Common myeloid progenitor, CD34-positive (primary cell): ENCODE results near the gene INKA1.

Experiments
- CTCF ChIA-PET: fragments of 350-600 bp; sonication (Branson Sonifier 250); formaldehyde crosslinking; loops from one replicate; lab custom pipeline; 2021; ENCODE audit warnings: antibody characterized with exemption; lab: Charles Lee
- POLR2A ChIA-PET: fragments of 350-600 bp; sonication (Branson Sonifier 250); formaldehyde crosslinking; loops from one replicate; lab custom pipeline; 2021; ENCODE audit warnings: antibody characterized with exemption; lab: Charles Lee
- DNase-seq, 3 donors: peaks; one replicate each; pipeline versions ENCODE4 v3.0.0 to v3.0.0-alpha.2; 2013
- H3K27ac ChIP-seq, 2 experiments: 1 replicate in 1 of 2; 2 replicates in 1 of 2; pipeline ENCODE4 v1.7.0; 2013; ENCODE audit warnings: inconsistent platforms in 2 of 2, low read length in 2 of 2, mild to moderate bottlenecking in 2 of 2, low read depth in 1 of 2, moderate library complexity in 1 of 2; ENCODE audit not compliant: severe bottlenecking in 2 of 2, insufficient read depth in 1 of 2, poor library complexity in 1 of 2
- H3K27me3 ChIP-seq, 5 experiments: replicated peaks in 2 of 5; 1 replicate in 3 of 5; 2 replicates in 2 of 5; pipeline versions ENCODE4 v1.6.1 to v1.7.0; 2013; ENCODE audit warnings: low read length in 4 of 5, mild to moderate bottlenecking in 2 of 5, moderate library complexity in 2 of 5, inconsistent platforms in 1 of 5; ENCODE audit not compliant: insufficient read depth in 5 of 5, control insufficient read depth in 4 of 5
- H3K36me3 ChIP-seq, 4 experiments: 1 replicate in 2 of 4; 2 replicates in 2 of 4; pipeline versions ENCODE4 v1.6.1 to v1.7.0; 2013; ENCODE audit warnings: low read length in 3 of 4, control low read depth in 1 of 4, mild to moderate bottlenecking in 1 of 4; ENCODE audit not compliant: control insufficient read depth in 4 of 4, insufficient read depth in 4 of 4
- H3K4me1 ChIP-seq, 4 experiments: 1 replicate in 3 of 4; 2 replicates in 1 of 4; pipeline versions ENCODE4 v1.6.1 to v1.7.1; 2013; ENCODE audit warnings: low read length in 3 of 4, mild to moderate bottlenecking in 3 of 4, control low read depth in 1 of 4, inconsistent platforms in 1 of 4, moderate library complexity in 1 of 4; ENCODE audit not compliant: control insufficient read depth in 4 of 4, insufficient read depth in 4 of 4; ENCODE audit errors: control extremely low read depth in 1 of 4
- H3K4me3 ChIP-seq, 7 experiments: 1 replicate in 4 of 7; 2 replicates in 3 of 7; pipeline versions ENCODE4 v1.5.1 to v1.7.0; 2013; ENCODE audit warnings: mild to moderate bottlenecking in 7 of 7, low read length in 6 of 7, moderate library complexity in 6 of 7, inconsistent platforms in 2 of 7, low read depth in 2 of 7, control low read depth in 1 of 7; ENCODE audit not compliant: insufficient read depth in 4 of 7, control insufficient read depth in 1 of 7; ENCODE audit errors: extremely low read depth in 1 of 7
- H3K9me3 ChIP-seq, 5 experiments: 1 replicate in 4 of 5; 2 replicates in 1 of 5; pipeline versions ENCODE4 v1.6.1 to v1.7.1; 2013; ENCODE audit warnings: low read length in 4 of 5, mild to moderate bottlenecking in 2 of 5, inconsistent platforms in 1 of 5, low read depth in 1 of 5, moderate library complexity in 1 of 5; ENCODE audit not compliant: control insufficient read depth in 4 of 5, insufficient read depth in 2 of 5; ENCODE audit errors: control extremely low read depth in 1 of 5
- WGBS: methylation state at CpG from one replicate; pipeline ENCODE4 v1.1.5; 2013; ENCODE audit not compliant: insufficient coverage; 5-methylcytosine and 5-hydroxymethylcytosine counted together

INKA1 gene

GRCh38 chr3:49805897-49806701, 3.0 kb downstream of the INKA1 start:
- ChIA-PET POLR2A (interaction anchor here (0.5 to 7.4 kb wide), 7 partner anchors 8 to 458 kb away, joined by 3 to 111 read pairs (median 3); partner anchors contain the start of gene UBA7), CTCF (interaction anchor here (1.2 to 31.1 kb wide), 7 partner anchors 11 to 104 kb away, joined by 3 to 807 read pairs (median 8); no protein-coding TSS in a partner anchor)
- Histone ChIP-seq H3K27me3 (no peaks in the 10 kb centered on the region), H3K4me1 (peaks cover 10 to 81% (median 78%) of the 10 kb centered on the region in 4 experiments), H3K9me3 (no peaks in the 10 kb centered on the region), H3K27ac (peak overlapping the region; percentile 92 to 96), H3K36me3 (peaks cover 0 to 58% (median 27%) of the 10 kb centered on the region in 4 experiments), H3K4me3 (peak overlapping the region in 6 of 7 experiments; percentile 35 to 95 (median 88))
- DNase-seq, result peak; percentile 91 to 98 (median 97)
- 3% methylated on average over 8 of the region's 11 CpGs for WGBS

- ChIA-PET POLR2A (interaction anchor here (1.3 to 7.4 kb wide), 3 partner anchors 21 to 33 kb away, joined by 3 to 111 read pairs (median 3); no protein-coding TSS in a partner anchor), CTCF (interaction anchor here (1.4 to 31.1 kb wide), 4 partner anchors 10 to 103 kb away, joined by 3 to 807 read pairs (median 19); no protein-coding TSS in a partner anchor)
- peaks cover 10 to 87% (median 85%) of the 10 kb centered on the region in 4 experiments for H3K4me1 ChIP-seq
Observed at GRCh38 chr3:49806850-49807249, 3.8 kb downstream of the INKA1 start.

GRCh38 chr3:49807431-49808114, 4.5 kb downstream of the INKA1 start:
- peaks cover 0 to 72% (median 35%) of the 10 kb centered on the region in 4 experiments for H3K36me3 ChIP-seq
- H3K4me1 ChIP-seq, result peaks cover 14 to 92% (median 90%) of the 10 kb centered on the region in 4 experiments
- peak in 2 of 3 donors; percentile 55 to 65 for DNase-seq
- peak overlapping the region; percentile 84 to 92 for H3K27ac ChIP-seq
- POLR2A ChIA-PET, result interaction anchor here (0.6 to 7.4 kb wide), 4 partner anchors 9 to 239 kb away, joined by 3 to 111 read pairs (median 4); no protein-coding TSS in a partner anchor
- no peaks in the 10 kb centered on the region for H3K27me3 ChIP-seq
- H3K9me3 ChIP-seq, result no peaks in the 10 kb centered on the region
- peak overlapping the region in 4 of 7 experiments; percentile 36 to 57 (median 50) for H3K4me3 ChIP-seq
- 48% methylated on average over 12 of the region's 13 CpGs for whole genome bisulfite sequencing
- CTCF ChIA-PET, result interaction anchor here (1.4 to 31.1 kb wide), 4 partner anchors 9 to 103 kb away, joined by 3 to 807 read pairs (median 19); no protein-coding TSS in a partner anchor

More at GRCh38 chr3:49806850-49807249, 3.8 kb downstream of the INKA1 start:
- Histone ChIP-seq H3K27ac (peak overlapping the region; percentile 84 to 92), H3K4me3 (peak overlapping the region in 3 of 7 experiments; percentile 48 to 57 (median 52)), H3K36me3 (peaks cover 0 to 65% (median 31%) of the 10 kb centered on the region in 4 experiments), H3K9me3 (no peaks in the 10 kb centered on the region), H3K27me3 (no peaks in the 10 kb centered on the region)
- DNase-seq, result peak in 1 of 3 donors; percentile 49
- WGBS, result 0% methylated on average over 2 of the region's 2 CpGs

GRCh38 chr3:49812916-49813496, 9.9 kb downstream of the INKA1 start:
- WGBS, result 30% methylated on average over 8 of the region's 9 CpGs
- Histone ChIP-seq H3K27me3 (no peaks in the 10 kb centered on the region), H3K27ac (peak overlapping the region; percentile 78 to 92), H3K4me3 (peak overlapping the region; percentile 34 to 87 (median 74)), H3K36me3 (peaks cover 0 to 50% (median 30%) of the 10 kb centered on the region in 4 experiments), H3K9me3 (no peaks in the 10 kb centered on the region), H3K4me1 (peaks cover 10 to 77% (median 66%) of the 10 kb centered on the region in 4 experiments)
- POLR2A ChIA-PET, result interaction anchor here (0.6 to 3.3 kb wide), 3 partner anchors 9 to 447 kb away, joined by 3 to 20 read pairs (median 3); partner anchors contain the start of gene INKA1
- no peak for DNase-seq
- CTCF ChIA-PET, result interaction anchor here (1.0 to 31.1 kb wide), 5 partner anchors 10 to 103 kb away, joined by 3 to 807 read pairs (median 3); partner anchors contain the start of genes AMIGO3 and INKA1

GRCh38 chr3:49813497-49814174, 10.6 kb downstream of the INKA1 start, which contains the start of gene UBA7:
TSS of gene UBA7 (minus strand) at chr3:49813953. CDS start at chr3:49813787, 166 bp downstream.
- no peaks in the 10 kb centered on the region for H3K27me3 ChIP-seq
- H3K4me1 ChIP-seq, result peaks cover 8 to 71% (median 60%) of the 10 kb centered on the region in 4 experiments
- H3K27ac ChIP-seq, result peak within 1 kb of the TSS; percentile 78 to 92
- POLR2A ChIA-PET, result interaction anchor here (0.6 to 3.3 kb wide), 3 partner anchors 9 to 446 kb away, joined by 3 to 20 read pairs (median 3); partner anchors contain the start of gene INKA1
- H3K4me3 ChIP-seq, result peak within 1 kb of the TSS; percentile 34 to 87 (median 74)
- no peaks in the 10 kb centered on the region for H3K9me3 ChIP-seq
- 4% methylated on average over 6 of the region's 9 CpGs for WGBS
- H3K36me3 ChIP-seq, result peaks cover 0 to 44% (median 30%) of the 10 kb centered on the region in 4 experiments
- peak in 2 of 3 donors; percentile 69 to 77 for DNase-seq
- CTCF ChIA-PET, result interaction anchor here (1.0 to 31.1 kb wide), 4 partner anchors 10 to 94 kb away, joined by 3 to 807 read pairs (median 18); partner anchors contain the start of genes AMIGO3 and INKA1
